Effector CD4-positive, alpha-beta T cell (primary cell): ENCODE measurements around the gene TMEM181.
"Not testable (repeated sequence)": the region's sequence is repeated elsewhere in the genome, so short reads cannot be mapped to it uniquely, and the experiment has no call there.

ENCODE experiments used
- DNase-seq: peaks from one replicate; pipeline ENCODE4 v3.0.0-alpha.2; 2020

TMEM181 gene

GRCh38 chr6:158624684-158625682 lies 65.1 kb downstream of the TMEM181 start:
- DNase-seq, result no peak

GRCh38 chr6:158625881-158626305 lies 66.0 kb downstream of the TMEM181 start:
- DNase-seq, result no peak

- no peak for DNase-seq
Observed at GRCh38 chr6:158626360-158627167, 66.7 kb downstream of the TMEM181 start.

GRCh38 chr6:158627168-158627939 lies 67.5 kb downstream of the TMEM181 start:
- DNase-seq, result no peak

GRCh38 chr6:158627940-158628211 lies 68.0 kb downstream of the TMEM181 start:
- no peak for DNase-seq

GRCh38 chr6:158628542-158628941 lies 68.7 kb downstream of the TMEM181 start:
- no peak for DNase-seq

- DNase-seq, result no peak
Observed at GRCh38 chr6:158629367-158630221, 69.7 kb downstream of the TMEM181 start.

- no peak for DNase-seq
Observed at GRCh38 chr6:158630938-158631616, 71.2 kb downstream of the TMEM181 start.

GRCh38 chr6:158631678-158632537 lies 72.0 kb downstream of the TMEM181 start:
- no peak for DNase-seq

GRCh38 chr6:158632538-158633119 lies 72.7 kb downstream of the TMEM181 start:
- not testable (repeated sequence) for DNase-seq

GRCh38 chr6:158633127-158633526 lies 73.2 kb downstream of the TMEM181 start:
- DNase-seq, result no peak

GRCh38 chr6:158634695-158635426 lies 75.0 kb downstream of the TMEM181 start:
- no peak for DNase-seq

GRCh38 chr6:158635427-158636073 lies 75.7 kb downstream of the TMEM181 start:
- DNase-seq, result no peak

GRCh38 chr6:158636778-158637177 lies 76.9 kb downstream of the TMEM181 start:
- DNase-seq, result no peak

- no peak for DNase-seq
Observed at GRCh38 chr6:158638324-158638854, 78.5 kb downstream of the TMEM181 start.

GRCh38 chr6:158639056-158639455 lies 79.2 kb downstream of the TMEM181 start:
- no peak for DNase-seq

GRCh38 chr6:158640519-158640918 lies 80.6 kb downstream of the TMEM181 start:
- no peak for DNase-seq

- DNase-seq, result no peak
Observed at GRCh38 chr6:158642097-158642601, 82.3 kb downstream of the TMEM181 start.
